Lower lobe of right lung (tissue), 2 donors: Measurements from ENCODE around the gene UROC1. TPM values are rescaled to one million over a fixed set of nuclear protein-coding genes. Genes with fewer than 3 reads are reported as not detected.

ENCODE experiments used
- ATAC-seq, 2 donors: fragments of 200-7000 bp; cut with Tn5 transposase; one replicate each; pipeline ENCODE4 v1.9.1; 2020 to 2022; ENCODE audit warnings: mild to moderate bottlenecking in 2 of 2, moderate library complexity in 2 of 2
- DNase-seq: peaks from one replicate; pipeline ENCODE4 v3.0.0-alpha.2; 2020
- H3K27ac ChIP-seq: fragments of 200-600 bp; one replicate; pipeline ENCODE4 v1.8.0; 2022
- H3K27me3 ChIP-seq: fragments of 200-600 bp; one replicate; pipeline ENCODE4 v1.8.0; 2022; ENCODE audit warnings: low read depth
- H3K36me3 ChIP-seq: fragments of 200-600 bp; one replicate; pipeline ENCODE4 v1.8.0; 2022; ENCODE audit warnings: mild to moderate bottlenecking
- H3K4me1 ChIP-seq: fragments of 200-600 bp; one replicate; pipeline ENCODE4 v1.8.0; 2022
- H3K4me3 ChIP-seq: fragments of 200-600 bp; one replicate; pipeline ENCODE4 v1.8.0; 2022; ENCODE audit warnings: mild to moderate bottlenecking
- H3K9me3 ChIP-seq: fragments of 200-600 bp; one replicate; pipeline ENCODE4 v1.8.0; 2022
- intact Hi-C: fragments of 100-400 bp; cut with DNase I; formaldehyde crosslinking; loops from one replicate; pipeline ENCODE4 v1.11.0; 2022
- long read RNA-seq: library from polyadenylated mRNA; unstranded; transcript quantifications from one replicate; pipeline ENCODE4 v2.0.0, GENCODE V29; 2021
- total RNA-seq: library from RNA; stranded (reverse); fragmentation: NEBNext Ultra II Directional; extraction: Animal tissue kit (Norgen Biotek cat#: 25700); gene quantifications from one replicate; pipeline ENCODE4 v1.2.1, GENCODE V29; 2021
- TF ChIP-seq, protein P1 (sequence below): fragments of 200-600 bp; IDR thresholded peaks from one replicate; pipeline ENCODE4 v1.8.0; 2022; ENCODE audit warnings: antibody characterized with exemption, mild to moderate bottlenecking
- donor health status: DM: no; HTN: yes; CAD: no; lungs with severe emphysema.

Gene UROC1
- not detected for total RNA-seq
- long read RNA-seq: 0 reads

DNA sequence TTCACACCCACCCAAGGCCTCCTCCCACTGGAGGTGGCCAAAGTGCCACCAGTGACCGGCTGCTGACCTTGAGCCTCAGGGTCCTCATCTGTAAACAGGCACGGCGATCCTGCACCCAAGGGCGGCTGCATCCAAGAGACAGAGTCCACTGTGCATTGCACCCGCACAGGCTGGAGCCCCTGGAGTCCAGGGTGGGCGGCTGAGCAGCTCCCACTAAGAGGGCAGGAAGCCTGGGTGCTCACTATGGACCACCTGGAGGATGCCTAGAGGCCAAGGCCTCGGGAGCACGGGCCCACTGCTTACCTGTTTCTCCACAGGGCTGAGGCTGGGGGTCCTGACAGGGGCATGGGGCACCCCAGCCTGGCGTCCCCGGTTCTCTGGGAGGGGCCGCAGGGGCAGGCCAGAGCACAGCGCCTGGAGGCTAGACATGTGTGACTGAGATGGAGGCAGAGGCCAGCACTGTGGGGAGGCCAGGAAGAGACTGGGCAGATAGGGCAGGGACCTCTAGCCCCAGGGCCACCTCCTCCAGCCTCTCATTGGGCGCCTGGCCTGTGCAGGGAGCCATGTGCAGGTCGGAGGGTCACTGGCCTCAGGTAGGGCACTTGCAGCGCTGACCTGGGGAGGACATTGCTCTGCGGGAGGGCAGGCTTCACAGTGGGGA is at the start of gene UROC1:
Gene UROC1 (minus strand): TSS at position 483 of the 661 bp plus-strand sequence. CDS start 54 bp downstream, at position 429.
- Histone ChIP-seq H3K27ac (no peak within 1 kb of the TSS), H3K27me3 (peaks cover 4% of the 10 kb centered on the region), H3K36me3 (no peaks in the 10 kb centered on the region), H3K4me3 (no peak within 1 kb of the TSS), H3K9me3 (no peaks in the 10 kb centered on the region), H3K4me1 (no peaks in the 10 kb centered on the region)
- peak in 1 of 2 donors; percentile 18 for ATAC-seq
- DNase-seq: peak; percentile 36
- intact Hi-C loops: no loop called here
- TF ChIP-seq, protein P1, sequence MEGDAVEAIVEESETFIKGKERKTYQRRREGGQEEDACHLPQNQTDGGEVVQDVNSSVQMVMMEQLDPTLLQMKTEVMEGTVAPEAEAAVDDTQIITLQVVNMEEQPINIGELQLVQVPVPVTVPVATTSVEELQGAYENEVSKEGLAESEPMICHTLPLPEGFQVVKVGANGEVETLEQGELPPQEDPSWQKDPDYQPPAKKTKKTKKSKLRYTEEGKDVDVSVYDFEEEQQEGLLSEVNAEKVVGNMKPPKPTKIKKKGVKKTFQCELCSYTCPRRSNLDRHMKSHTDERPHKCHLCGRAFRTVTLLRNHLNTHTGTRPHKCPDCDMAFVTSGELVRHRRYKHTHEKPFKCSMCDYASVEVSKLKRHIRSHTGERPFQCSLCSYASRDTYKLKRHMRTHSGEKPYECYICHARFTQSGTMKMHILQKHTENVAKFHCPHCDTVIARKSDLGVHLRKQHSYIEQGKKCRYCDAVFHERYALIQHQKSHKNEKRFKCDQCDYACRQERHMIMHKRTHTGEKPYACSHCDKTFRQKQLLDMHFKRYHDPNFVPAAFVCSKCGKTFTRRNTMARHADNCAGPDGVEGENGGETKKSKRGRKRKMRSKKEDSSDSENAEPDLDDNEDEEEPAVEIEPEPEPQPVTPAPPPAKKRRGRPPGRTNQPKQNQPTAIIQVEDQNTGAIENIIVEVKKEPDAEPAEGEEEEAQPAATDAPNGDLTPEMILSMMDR: no peak

DNA sequence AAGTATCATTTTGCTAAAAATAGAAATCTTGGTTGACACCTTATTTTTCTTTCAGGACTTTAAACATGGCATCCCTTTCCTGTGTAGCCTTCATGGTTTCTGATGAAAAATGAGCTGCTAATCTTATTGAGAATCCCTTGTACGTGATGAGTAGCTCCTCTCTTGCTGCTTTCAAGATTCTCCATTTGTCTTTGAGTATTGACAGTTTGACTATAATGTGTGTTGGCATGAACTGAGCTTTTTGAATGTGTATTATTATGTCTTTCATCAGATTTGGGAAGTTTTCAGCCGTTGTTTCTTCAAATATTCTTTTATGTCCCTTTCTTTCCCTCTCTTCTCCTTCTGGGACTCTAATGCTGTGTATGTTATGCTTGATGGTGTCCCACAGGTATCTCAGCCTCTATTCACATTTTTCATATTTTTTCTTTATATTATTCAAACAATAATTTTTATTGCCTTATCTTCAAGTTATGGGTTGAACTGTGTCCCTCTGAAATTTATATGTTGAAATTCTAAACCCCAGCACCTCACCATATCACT is 45.2 kb upstream of the UROC1 start:
- no peaks in the 10 kb centered on the region for H3K36me3 ChIP-seq
- intact Hi-C loops: no loop called here

DNA sequence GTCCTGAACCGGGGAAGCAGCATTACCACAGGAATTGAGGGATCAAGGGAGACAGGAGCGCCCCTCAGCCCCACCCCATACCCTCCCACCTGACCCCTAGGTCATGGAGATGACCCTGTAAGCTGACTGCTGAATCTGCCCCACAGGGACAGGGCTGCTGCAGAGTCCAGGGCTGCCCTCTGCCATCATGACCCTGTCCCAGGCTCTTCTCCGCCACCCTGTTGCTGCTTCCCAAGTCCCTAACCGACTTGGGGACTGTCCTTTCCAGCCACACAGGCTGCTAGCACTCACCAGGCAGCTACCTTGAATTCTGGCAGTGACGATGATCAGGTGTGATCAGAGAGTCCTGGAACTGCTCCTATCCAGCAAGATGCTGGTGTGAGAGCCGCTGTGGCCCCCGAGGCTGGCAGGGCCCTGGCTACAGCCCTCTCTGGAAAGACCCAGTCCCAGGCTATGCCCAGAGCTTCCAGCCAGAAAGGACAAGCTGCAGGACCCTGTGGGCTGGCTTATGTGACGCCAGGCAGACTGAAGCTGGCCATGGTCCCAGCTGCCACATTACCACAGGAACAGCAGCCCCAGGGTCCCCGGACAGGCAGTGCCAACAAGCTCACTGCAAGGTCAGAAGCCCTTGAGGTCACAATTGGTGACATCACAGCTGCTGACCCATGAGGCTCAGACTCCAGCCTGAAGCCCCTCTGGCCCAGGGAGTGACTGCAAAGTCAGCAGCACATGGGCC is 40.9 kb upstream of the UROC1 start, which contains the start of gene C3orf22:
Gene C3orf22 (minus strand): TSS at position 597 of the 736 bp plus-strand sequence. CDS start 5,542 bp downstream, outside the sequence.
- Histone ChIP-seq H3K27ac (no peak within 1 kb of the TSS), H3K36me3 (no peaks in the 10 kb centered on the region), H3K9me3 (no peaks in the 10 kb centered on the region), H3K4me1 (no peaks in the 10 kb centered on the region), H3K4me3 (no peak within 1 kb of the TSS), H3K27me3 (no peaks in the 10 kb centered on the region)
- no peak for DNase-seq
- no peak for ATAC-seq
- TF ChIP-seq, protein P1: no peak
- intact Hi-C loops: no loop called here

More for the DNA sequence above, 45.2 kb upstream of the UROC1 start:
- H3K9me3 ChIP-seq: no peaks in the 10 kb centered on the region
- DNase-seq (no peak), ATAC-seq (no peak)
- no peaks in the 10 kb centered on the region for H3K4me1 ChIP-seq
- H3K27me3 ChIP-seq: no peaks in the 10 kb centered on the region
- TF ChIP-seq, protein P1: no peak
- no peak overlapping the region for H3K27ac ChIP-seq
- H3K4me3 ChIP-seq: no peak overlapping the region

DNA sequence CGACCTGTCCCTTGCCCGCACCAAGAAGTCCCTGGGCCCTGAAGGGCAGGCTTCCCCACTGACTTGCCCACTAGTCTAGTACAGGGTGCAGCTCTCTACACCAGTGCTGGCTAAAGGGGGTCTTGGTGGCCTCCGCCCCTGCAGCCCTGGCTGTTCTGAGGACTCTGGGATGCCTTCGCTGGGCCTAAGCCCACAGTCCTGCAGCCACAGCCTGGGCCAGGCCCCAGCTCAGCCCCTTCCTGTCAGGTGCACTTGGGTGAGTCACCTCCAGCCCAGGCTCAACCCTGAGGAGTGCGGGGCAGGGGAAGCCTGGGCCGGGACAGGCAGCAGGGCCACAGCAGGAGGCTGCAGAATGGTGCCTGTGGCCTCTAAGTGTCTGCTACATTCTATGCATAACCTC is 40.2 kb upstream of the UROC1 start:
- H3K9me3 ChIP-seq: no peaks in the 10 kb centered on the region
- ATAC-seq (peak in 1 of 2 donors; percentile 20), DNase-seq (no peak)
- no peaks in the 10 kb centered on the region for H3K36me3 ChIP-seq
- TF ChIP-seq, protein P1: no peak
- no peaks in the 10 kb centered on the region for H3K27me3 ChIP-seq
- no peak overlapping the region for H3K4me3 ChIP-seq
- no peaks in the 10 kb centered on the region for H3K4me1 ChIP-seq
- no peak overlapping the region for H3K27ac ChIP-seq
- intact Hi-C loops: no loop called here

DNA sequence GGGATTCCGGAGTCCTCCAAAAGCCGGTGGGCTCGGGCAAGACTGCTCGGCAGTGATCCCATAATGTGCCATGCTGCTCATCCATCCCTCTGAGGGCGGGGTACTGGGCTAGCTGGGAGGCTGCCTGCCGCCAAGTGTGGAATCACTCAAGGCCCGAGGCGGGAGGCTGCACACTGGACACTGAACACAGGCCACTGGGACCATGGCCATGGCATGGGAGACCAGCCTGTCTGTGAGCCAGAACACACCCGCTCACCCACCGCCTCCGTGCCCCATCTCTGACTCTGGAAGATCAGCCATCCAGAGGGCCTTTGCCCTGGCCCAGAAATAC is 39.8 kb upstream of the UROC1 start:
- no peaks in the 10 kb centered on the region for H3K9me3 ChIP-seq
- TF ChIP-seq, protein P1: no peak
- intact Hi-C loops: no loop called here
- H3K27ac ChIP-seq: no peak overlapping the region
- H3K4me1 ChIP-seq: no peaks in the 10 kb centered on the region
- no peaks in the 10 kb centered on the region for H3K27me3 ChIP-seq
- peak; percentile 38 for DNase-seq
- H3K36me3 ChIP-seq: no peaks in the 10 kb centered on the region
- peak in 1 of 2 donors; percentile 19 for ATAC-seq
- H3K4me3 ChIP-seq: no peak overlapping the region
